Activated T-cell treated with anti-CD3 and anti-CD28 coated beads for 48 hours (primary cell): ENCODE data around the gene MYO9A.
"Not testable (repeated sequence)": the region's sequence is repeated elsewhere in the genome, so short reads cannot be mapped to it uniquely, and the experiment has no call there.

ENCODE experiments used
- DNase-seq: peaks from one replicate; pipeline ENCODE4 v3.0.0-alpha.2; 2020; ENCODE audit warnings: low read depth

Gene MYO9A

DNA sequence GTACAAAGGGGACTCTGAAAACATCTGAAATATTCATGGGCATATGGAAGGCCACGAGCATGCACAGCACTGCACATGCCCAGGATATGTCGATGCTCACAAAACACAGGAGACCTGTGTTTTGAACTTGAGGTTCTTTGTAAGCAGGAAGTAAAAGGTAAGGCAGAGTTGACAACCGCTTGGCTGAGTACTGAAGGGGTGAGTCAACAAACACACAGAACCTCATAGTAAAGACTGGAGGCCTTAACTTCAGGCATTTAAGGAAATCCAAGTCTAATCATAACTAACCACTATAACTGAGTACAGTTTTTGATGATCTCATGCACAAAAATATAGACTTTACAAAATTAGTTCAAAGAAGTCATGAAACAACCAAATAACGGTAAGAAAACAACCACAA lies 80.6 kb downstream of the MYO9A start:
- DNase-seq: no peak

DNA sequence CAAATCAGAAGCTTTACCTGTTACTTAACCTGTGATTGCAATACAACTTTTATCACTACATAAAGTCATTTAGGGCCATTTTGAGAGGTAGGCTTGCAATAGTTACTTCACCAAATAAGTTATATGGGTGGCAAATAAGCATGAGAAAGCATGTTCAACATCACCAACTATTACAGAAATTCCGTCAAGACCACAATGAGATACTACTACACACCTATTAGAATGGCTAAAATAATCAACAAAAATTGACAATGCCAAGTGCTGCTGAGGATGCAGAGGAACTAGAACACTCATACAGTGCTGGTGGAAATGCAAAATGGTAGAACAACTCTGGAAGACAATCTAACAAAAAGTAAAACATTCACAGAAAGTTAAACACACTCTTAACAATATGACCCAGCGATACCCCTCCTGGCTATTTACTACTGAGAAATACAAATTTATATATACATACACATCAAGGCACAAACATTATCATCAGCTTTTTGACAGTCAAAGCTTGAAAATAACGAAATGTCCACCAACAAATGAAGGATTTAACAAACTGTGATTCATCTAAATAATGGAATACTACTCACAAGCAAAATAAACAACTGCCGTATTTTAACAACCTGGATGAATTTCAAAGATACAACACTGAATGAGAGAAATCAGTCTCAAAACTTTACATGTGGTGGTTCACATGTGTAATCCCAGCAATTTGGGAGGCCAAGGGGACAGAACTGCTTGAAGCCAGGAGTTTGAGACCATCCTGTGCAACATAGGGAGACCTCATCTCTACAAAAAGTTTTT lies 82.9 kb downstream of the MYO9A start:
- no peak for DNase-seq

DNA sequence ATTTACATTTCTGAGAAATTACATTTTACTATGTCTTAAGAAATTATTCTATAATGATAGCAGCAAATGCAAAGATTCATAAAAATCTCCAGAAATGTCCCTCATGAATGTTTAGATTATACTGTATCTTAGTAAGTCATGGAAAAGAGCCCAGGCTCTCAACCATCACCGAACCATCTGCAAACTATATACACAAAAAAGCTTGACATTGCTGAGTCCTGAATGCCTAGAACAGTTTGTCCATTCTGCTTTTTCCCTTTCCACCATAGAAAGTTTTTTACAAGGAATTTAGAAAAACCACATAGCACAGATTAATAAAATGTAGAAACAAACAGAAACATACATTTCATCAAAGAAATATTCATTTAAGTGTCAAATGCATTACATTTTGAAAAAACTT lies 83.6 kb downstream of the MYO9A start:
- DNase-seq: no peak

DNA sequence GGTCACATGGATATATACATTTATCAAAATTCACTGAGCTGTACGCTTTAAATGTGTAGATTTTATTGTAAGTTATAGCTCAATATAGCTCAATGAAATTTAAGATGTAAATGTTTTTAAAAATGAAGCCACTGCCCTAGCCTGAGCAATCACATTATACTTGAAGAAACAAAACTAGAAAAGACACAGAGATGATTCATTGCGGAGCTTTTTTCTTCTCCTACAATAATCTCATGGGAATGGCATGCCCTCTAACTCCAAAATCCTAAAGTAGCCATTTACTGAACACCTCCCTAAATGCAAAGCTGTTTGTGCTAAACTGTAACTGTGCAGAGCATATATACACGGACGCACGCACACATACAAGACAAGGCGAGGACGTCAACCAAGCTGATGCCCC lies 84.2 kb downstream of the MYO9A start:
- no peak for DNase-seq

DNA sequence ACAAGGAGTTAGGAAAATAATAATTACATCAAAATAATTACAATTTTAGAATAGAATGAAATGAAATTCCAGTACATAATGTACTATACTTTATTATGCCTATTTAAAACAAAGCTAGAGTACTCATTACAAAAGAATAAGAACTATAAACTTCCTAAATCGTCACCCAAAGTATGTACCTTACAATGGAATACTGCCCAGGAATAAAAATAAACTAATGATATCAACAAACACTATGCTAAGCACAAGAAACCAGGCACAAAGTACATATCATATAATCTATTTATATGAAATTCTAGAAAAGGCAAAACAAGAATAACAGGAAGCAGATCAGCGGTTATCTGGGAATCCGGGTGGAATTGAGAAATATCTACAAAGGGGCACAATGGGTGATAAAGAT lies 84.7 kb downstream of the MYO9A start:
- no peak for DNase-seq

DNA sequence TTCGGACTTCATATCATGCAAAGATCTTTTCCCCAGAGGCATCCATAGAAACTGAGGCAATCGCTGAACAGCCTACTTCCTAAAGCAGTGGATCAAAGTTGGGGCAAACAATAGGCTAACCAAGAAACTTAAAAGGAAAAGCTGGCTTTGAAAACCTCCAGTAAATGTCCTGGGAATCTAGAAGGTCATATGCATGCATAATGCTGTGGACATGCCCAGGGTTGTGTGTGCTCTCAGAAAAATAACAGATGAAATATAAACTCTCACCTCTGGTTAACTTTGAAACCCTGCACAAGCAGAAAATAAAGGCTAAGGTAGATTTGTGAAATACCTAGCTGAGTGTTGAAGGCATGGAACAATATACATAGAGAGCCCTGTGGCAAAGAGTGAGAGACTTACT lies 96.3 kb downstream of the MYO9A start:
- DNase-seq: no peak

DNA sequence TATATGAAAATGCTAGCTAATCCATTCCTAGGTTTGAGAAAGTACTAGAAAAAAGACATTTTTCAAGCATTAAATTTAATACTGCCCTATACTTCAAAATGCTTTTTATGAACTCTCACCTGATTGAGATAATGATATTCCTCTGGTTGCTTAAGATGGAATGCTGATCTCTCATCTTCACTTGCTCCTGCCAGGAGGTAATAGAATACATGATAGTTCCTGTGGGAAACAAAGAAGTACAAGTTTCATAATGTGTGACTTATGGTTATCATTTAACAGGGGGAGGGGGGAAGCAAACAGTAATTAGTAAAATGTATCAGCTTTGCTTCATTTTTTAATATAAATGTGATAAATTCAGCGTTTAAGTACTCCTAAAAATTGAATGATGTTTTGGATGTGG lies 97.2 kb downstream of the MYO9A start:
- DNase-seq: no peak

DNA sequence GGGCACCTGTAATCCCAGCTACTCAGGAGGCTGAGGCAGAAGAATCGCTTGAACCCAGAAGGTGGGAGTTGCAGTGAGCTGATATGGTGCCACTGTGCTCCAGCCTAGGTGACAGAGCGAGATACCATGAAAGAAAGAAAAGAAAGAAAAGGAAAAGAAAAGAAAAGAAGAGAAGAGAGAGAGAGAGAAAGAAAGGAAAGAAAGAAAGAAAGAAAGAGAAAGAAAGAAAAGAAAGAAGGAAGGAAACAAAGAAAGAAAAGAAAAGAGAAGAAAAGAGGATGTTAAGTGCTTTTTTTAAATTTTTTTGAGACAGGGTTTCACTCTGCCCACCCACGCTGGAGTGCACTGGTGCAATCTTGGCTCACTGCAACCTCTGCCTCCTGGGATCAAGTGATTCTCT lies 103.4 kb downstream of the MYO9A start:
- not testable (repeated sequence) for DNase-seq

DNA sequence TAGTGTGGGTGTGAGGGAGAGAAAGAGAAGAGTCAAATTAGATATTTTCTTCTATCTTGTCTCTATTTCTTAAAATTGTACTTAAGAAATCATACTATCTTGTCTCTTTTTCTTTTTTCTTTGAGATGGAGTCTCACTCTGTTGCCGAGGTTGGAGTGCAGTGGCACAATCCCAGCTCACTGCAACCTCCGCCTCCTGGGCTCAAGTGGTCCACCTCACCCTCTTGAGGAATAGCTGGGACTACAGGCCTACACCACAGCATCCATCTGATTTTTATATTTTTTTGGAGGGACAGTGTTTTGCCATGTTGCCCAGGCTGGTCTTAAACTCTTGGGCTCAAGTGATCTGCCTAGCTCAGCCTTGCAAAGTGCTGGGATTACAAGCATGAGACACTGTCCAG lies 104.2 kb downstream of the MYO9A start:
- no peak for DNase-seq

DNA sequence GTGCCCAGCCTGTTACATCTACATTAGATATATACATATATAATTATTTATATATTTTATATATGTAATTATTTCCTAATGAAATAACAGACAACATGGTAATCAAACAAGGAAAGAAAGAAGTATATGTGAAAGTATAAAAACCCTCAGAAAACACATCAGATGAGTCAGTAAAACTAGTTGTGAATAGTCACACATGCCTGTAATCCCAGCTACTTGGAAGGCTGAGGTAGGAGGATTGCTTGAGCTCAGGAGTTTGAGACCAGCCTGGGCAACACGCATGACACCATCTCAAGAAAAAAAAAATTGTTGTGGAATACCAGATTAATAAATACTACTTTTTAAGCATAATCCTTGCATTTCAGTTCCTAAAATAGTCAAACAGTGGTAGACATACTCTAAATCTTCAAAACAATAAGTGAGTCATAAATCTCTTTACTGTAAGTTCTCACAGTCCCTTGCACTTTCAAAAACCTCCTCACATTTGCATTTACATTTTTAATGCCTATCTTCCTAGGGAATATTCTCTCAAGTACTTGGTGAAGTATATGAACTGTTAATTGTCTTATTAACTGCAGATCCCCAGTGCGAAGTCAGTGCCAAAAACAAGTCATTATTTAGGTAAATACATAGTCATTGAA lies 106.5 kb downstream of the MYO9A start:
- DNase-seq: no peak

DNA sequence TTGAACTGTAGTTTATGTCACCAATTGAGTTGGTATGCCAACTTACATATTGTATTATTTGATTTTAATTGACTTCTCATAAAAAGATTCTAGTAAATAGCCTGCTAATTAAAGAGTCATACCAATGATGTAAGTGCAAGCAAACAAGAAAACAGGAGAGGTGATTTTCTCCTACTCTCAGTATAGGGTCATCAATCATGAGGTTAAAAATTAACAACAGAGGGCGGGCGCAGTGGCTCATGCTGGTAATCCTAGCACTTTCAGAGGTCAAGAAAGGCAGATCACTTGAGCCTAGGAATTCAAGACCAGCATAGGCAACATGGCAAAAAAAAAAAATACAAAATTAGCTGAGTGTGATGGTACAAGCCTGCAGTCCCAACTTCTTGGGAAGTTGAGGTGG lies 108.7 kb downstream of the MYO9A start:
- no peak for DNase-seq

DNA sequence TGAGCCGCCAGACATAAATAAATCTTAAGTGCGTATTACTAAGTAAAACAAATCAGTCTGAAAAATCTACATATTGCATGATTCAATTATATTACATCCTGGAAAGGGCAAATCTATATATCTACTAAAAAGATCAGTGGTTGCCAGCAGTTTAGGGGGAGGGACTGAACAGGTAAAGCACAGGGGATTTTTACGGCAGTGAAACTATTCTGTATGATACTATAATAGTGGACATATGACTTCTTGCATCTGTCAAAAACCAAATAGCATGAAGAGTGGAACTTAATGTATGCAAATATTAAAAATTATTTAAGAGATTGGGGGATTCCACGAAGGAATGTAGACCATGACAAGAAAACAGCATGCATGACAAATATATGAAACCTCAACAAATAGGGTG lies 111.6 kb downstream of the MYO9A start:
- no peak for DNase-seq

DNA sequence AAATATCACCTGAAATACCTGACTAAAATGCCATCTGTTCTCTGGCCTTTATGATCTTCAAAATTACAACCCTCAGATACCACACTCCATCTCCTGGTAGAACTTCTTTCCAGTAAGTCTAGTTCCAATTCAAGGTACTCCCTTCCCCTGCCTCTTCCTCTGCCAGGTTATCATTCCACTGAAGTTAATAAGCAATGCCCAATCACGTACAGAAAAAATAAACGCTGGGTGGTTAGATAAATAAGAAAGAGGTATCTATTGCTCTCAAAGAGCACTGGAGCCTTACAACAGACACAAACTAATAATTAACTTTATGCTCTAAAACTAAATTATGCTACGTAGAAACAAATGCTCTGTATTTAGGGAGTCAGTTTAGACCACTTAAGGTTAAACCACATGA lies 112.5 kb downstream of the MYO9A start:
- no peak for DNase-seq

DNA sequence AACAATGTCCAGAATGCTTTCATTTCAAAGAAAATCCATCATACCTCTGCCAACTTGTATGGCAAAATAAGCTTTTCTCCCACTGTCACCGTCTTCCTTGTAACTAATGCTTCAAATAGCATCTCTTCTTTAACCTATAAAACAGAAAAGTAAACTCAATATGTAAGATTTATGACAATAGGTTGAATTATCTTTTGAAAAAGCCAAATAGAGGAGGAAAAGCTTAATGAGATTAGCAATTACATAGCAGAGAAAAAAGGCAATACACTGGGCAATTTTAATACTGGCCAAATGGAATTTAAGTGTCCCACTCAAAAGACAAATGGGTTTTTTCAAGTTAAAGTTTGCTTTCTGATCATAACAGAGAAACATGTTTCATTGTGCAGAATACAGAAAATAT lies 118.1 kb downstream of the MYO9A start:
- no peak for DNase-seq

DNA sequence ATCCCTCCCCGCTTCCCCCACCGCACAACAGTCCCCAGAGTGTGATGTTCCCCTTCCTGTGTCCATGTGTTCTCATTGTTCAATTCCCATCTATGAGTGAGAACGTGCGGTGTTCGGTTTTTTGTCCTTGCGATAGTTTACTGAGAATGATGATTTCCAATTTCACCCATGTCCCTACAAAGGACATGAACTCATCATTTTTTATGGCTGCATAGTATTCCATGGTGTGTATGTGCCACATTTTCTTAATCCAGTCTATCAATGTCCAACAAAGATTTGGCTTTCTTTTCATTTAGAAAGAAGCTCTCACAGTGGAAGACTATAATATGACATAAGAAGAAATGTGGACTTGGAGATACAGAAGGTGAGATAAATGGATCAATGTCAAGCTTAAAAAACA lies 119.2 kb downstream of the MYO9A start:
- not testable (repeated sequence) for DNase-seq

DNA sequence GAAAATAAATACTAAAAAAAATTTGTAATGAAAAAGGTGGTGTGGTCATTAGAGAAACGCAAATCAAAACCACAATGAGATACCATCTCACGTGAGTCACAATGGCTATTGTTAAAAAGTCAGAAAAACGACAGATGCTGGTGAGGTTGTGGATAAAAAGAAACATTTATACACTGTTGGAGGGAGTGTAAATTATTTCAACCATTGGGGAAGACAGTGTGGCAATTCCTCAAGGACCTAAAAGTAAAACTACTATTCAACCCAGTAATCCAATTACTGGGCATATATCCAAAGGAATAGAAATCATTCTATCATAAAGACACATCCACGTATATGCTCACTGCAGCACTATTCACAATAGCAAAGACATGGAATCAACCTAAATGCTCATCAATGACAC lies 120.3 kb downstream of the MYO9A start:
- DNase-seq: no peak

DNA sequence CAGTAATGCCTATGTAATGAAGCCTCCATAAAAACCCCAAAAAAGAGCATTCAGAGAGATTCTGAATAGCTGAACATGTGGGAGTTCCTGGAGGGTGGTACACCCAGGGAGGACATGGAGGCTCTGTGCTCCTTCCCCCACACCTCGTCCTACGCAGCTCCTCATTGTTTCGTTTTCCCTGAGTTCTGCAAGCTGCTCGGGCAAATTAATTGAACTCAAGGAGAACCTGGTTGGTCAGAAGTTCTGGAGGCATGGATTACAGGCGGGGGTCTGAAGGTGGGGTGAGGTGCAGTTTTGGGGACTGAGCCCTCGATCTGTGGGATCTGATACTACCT lies 142.2 kb downstream of the MYO9A start:
- no peak for DNase-seq

DNA sequence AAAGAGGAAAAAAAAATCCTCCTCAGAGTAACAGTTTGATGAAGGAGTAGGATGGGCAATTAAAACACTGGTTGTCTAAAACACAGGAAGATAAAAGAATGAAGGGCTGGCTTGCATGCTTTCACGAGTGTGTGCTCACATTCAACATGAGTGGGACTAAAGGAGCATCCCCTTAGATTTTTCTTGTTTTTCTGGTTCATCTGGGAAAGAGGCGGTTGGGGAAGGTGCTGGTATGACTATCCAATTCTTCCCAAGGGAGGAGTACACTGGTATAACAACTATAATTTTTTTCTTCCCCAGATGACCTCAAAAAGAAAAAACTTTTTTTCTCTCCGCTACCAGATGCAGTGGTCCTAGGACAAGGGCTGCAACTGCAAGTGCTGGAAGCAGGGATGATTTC lies 143.7 kb downstream of the MYO9A start:
- DNase-seq: no peak

DNA sequence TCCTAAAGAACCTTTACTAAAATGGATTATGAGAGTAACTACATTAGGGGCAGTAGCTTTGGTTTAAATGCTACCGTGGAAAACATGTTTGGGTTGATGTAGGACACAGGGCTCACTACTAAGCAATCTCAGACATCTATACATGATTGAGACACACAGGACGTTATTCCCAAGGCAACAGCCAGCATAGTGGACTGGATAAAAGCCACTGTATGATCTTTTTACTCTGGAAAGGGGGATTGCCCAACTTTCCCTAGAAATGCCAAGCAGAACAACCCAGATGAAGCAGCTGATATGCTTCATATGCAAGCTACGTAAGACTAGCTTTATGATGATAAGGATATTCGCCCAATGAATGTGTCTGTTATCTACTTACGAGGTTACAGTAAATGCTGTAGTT lies 144.6 kb downstream of the MYO9A start:
- DNase-seq: no peak

DNA sequence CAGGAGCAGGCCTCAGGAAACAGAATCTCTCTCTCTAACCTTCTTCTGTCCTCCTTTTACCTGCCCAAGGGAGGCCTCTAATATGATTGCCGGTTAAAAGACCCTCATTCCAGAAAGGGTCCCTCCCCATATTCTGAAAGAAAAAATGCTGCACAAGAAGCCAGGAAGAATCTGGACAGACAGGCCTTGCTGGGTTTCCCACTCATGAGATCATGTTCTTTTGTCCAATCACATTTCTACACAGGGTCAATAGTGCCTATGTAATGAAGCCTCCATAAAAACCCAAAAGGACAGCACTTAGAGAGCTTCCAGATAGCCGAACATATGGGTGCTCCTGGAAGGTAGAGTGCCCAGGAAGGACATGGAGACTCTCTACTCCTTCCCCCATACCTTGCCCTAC lies 146.0 kb downstream of the MYO9A start:
- no peak for DNase-seq

DNA sequence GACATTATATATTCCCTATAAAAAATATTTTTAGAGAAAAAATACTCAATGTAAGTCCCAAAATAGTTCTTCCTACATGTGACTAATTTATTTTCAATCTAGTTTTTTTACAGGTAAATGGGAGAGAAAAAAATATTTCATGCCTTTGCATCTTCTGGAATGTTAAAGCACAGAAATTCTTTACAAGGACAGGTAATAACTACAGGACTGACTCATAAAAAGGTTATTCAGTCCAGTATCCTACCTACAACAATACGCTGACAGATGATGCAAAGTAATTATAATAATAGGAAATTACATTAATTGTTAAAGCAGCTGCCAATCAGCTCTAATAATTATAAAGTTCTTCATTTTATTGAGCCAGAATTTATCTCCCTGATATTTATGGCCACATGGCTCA lies 147.5 kb downstream of the MYO9A start:
- DNase-seq: no peak

DNA sequence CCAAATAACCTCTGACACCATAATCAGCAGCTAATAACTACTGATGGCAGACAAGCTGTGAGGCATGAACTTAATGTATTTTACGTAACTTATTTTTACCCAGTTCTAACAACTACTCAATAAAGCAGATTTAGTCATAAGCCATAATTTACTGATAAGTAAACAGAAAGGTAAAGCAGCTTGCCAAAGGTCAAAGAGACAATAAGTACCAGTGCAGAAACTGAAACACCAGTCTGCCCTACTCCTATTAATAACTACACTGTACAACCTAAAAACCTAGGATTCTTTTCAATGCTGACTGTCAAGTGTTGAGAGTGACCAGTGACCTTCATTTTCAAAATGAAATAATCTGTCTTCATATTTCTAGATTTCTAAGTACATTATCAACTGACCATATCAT lies 155.4 kb downstream of the MYO9A start:
- DNase-seq: no peak

DNA sequence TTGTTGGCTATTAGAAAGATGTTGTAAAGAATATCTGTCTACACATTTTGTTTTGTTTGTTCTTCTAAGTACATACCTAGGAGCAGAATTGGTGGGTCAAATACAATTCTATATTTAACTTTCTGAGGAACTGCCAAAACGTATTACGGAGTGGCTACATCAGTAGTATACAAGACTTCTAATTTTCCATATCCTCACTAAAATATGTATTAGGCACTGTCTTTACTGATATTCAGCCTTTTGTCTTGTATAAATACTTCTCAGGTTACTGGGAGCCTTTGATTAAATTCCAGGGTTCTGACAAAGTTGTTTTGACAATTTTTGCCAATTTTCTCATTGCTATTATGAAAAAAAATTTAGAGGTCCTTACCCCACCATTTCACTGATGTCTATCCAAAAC lies 160.9 kb downstream of the MYO9A start:
- DNase-seq: no peak

DNA sequence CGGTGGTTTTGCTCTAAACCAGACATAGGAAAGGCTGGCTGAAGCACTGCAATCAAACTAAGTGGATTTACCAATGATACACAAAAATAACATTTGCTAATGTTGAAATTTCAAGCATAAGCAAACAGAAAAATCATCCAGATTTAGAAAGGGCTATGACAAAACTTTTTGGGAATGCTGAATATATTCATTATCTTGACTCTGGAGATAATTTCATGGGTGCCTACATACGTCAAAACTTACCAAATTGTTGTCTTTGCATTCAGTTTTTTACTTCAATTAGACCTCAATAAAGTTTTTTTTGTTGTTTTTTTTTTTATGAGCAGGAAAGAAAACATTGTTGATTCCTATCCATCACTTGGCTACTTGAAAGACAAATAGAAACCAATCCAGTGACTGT lies 166.8 kb downstream of the MYO9A start:
- DNase-seq: no peak
